Stimulated activated CD8-positive, alpha-beta memory T cell treated with anti-CD3 and anti-CD28 coated beads, Interleukin-15, amount 100 ng/mL, for 24 hours (primary cell): ENCODE data around the gene NPY1R.

Experiments used
- DNase-seq: peaks from one replicate; pipeline ENCODE4 v3.0.0-alpha.2; 2020; ENCODE audit warnings: low read depth

NPY1R gene

GRCh38 chr4:163279713-163280112 is 52.7 kb downstream of the NPY1R start:
- DNase-seq: no peak

GRCh38 chr4:163274861-163275260 is 57.5 kb downstream of the NPY1R start:
- DNase-seq: no peak
